Measurements from ENCODE around the gene ATP7B. TPM values are rescaled to one million over a fixed set of nuclear protein-coding genes. Genes with fewer than 3 reads are reported as not detected.

ATP7B gene
- total RNA-seq, 4 donors from 2014 or later: 2.0 to 8.3 (median 5.1) TPM

DNA sequence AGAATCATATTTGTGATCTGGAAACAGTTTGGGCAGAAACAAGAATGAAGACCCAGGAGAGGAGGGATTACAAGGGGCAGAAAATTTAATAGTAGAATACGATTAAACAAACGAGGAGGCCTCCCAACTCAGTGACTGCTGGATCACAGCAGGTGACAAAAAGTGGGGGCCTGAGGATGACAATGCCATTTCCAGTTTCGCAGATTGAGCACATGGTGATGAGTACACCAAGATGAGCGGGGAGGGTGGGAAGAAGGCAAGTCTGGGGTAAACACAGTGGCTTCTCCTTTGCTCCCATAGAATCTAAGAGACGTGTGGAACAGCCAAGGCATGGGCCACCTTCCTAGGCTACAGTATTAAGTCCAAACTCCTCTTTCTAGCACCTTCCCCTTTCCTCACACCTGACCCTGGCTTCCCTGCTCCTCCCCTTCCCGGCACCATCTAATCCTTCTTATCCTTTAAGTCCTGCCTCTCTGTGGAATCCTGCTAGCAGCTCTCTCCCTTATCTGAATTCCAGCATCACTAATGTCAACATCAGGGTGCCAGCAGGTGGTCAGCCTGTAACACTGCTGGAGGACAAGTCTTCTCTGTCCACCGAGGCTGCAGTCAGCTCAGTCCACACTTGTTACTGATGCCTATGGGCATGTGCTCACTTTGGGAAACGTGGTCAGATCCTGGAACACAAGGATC is 13.5 kb downstream of the ATP7B start:
- H3K4me1 ChIP-seq: peaks cover 23% of the 10 kb centered on the region
- no peak for DNase-seq (ENCODE audit: low spot score in 2 of 2)
- TF ChIP-seq POLR2AphosphoS5 (IDR thresholded peaks at IDR 0.05) (no peak), POLR2A (IDR thresholded peaks at IDR 0.05) (no peak), EP300 (IDR thresholded peaks at IDR 0.05) (no peak)
- TF ChIP-seq, protein P1, sequence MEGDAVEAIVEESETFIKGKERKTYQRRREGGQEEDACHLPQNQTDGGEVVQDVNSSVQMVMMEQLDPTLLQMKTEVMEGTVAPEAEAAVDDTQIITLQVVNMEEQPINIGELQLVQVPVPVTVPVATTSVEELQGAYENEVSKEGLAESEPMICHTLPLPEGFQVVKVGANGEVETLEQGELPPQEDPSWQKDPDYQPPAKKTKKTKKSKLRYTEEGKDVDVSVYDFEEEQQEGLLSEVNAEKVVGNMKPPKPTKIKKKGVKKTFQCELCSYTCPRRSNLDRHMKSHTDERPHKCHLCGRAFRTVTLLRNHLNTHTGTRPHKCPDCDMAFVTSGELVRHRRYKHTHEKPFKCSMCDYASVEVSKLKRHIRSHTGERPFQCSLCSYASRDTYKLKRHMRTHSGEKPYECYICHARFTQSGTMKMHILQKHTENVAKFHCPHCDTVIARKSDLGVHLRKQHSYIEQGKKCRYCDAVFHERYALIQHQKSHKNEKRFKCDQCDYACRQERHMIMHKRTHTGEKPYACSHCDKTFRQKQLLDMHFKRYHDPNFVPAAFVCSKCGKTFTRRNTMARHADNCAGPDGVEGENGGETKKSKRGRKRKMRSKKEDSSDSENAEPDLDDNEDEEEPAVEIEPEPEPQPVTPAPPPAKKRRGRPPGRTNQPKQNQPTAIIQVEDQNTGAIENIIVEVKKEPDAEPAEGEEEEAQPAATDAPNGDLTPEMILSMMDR (IDR thresholded peaks at IDR 0.05): no peak
- 80% methylated on average over 8 of the region's 8 CpGs for WGBS
- no peak overlapping the region for H3K4me3 ChIP-seq
- H3K9me3 ChIP-seq: no peaks in the 10 kb centered on the region
- no peaks in the 10 kb centered on the region for H3K36me3 ChIP-seq
- H3K27ac ChIP-seq: no peak overlapping the region
- no peaks in the 10 kb centered on the region for H3K27me3 ChIP-seq

GRCh38 chr13:51997186-51997585 is 14.1 kb downstream of the ATP7B start:
- no peaks in the 10 kb centered on the region for H3K27me3 ChIP-seq

DNA sequence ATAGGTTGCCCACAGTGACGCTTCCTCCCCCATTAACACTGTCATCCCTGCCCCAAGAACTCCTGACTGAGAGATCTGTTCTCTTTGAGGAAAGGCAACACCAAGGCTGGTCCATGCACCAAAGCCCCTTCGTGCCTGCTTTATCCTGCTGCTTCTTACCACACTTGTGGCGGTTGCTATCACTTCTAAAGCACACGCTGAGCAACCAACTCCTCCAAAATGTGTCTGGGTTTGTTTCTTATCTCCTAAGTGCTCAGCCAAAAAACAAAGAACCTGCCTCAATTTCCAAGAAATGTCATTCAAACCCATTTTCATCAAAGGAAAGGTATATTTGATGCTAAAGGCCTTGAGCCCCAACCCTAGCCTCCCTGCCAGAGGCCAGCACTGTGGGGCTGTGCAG is 14.6 kb downstream of the ATP7B start:
- Histone ChIP-seq H3K9me3 (no peaks in the 10 kb centered on the region), H3K27me3 (no peaks in the 10 kb centered on the region), H3K4me1 (peaks cover 23% of the 10 kb centered on the region), H3K27ac (no peak overlapping the region), H3K36me3 (no peaks in the 10 kb centered on the region), H3K4me3 (no peak overlapping the region)
- 92% methylated on average over 4 of the region's 4 CpGs for WGBS
- DNase-seq (ENCODE audit: low spot score in 2 of 2): no peak
- no peak for TF ChIP-seq EP300 (IDR thresholded peaks at IDR 0.05)
- TF ChIP-seq POLR2A (IDR thresholded peaks at IDR 0.05): no peak
- no peak for TF ChIP-seq POLR2AphosphoS5 (IDR thresholded peaks at IDR 0.05)
- TF ChIP-seq, protein P1 (IDR thresholded peaks at IDR 0.05): no peak

More at GRCh38 chr13:51997186-51997585, 14.1 kb downstream of the ATP7B start:
- Histone ChIP-seq H3K36me3 (no peaks in the 10 kb centered on the region), H3K4me1 (peaks cover 23% of the 10 kb centered on the region), H3K27ac (no peak overlapping the region), H3K4me3 (no peak overlapping the region), H3K9me3 (no peaks in the 10 kb centered on the region)
- 96% methylated on average over 2 of the region's 2 CpGs for WGBS
- DNase-seq (ENCODE audit: low spot score in 2 of 2): no peak
- TF ChIP-seq EP300 (IDR thresholded peaks at IDR 0.05) (no peak), POLR2AphosphoS5 (IDR thresholded peaks at IDR 0.05) (no peak), POLR2A (IDR thresholded peaks at IDR 0.05) (no peak)
- TF ChIP-seq, protein P1 (IDR thresholded peaks at IDR 0.05): no peak

DNA sequence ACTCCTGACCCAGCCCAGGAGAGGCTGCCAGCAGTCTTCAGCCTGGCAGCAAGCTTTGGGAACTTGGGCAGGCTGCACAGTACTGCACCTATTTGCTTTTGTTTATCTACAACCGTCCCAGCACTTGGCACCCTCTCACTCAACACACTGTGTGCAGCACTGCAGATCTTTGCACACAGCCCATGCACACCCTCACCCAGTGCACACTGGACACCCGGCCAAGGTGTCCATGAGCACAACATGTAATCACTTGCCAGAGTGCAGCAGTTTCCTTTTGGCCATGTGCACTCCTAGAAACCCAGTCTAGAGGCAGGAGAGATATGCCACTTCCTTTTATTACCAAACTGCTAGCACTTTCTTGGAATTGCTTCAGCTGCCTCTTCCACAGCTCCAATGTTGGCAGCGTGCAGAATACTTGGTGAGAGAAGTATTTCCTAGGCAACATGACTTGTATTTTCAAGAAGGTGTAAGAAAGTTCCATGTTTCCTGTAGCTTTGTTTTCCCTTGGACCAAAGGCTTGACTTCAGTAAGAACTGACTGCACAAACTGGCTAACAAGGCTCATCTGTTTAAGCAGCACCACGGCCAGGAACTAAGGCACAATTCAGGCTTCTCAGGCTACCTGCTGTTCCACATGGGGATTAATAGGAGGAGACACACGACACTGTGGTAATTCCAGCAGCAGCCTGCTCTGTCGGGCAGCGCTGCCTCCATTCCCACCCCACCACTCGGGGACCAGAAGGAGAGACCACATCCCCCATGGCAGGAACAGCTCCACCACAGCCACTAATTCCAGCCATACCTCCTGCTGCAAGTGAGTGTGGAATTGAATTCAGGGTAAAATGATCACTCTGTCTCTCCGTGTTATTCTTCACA is 15.3 kb downstream of the ATP7B start:
- H3K36me3 ChIP-seq: no peaks in the 10 kb centered on the region
- DNase-seq (ENCODE audit: low spot score in 2 of 2): no peak
- H3K4me3 ChIP-seq: no peak overlapping the region
- peaks cover 23% of the 10 kb centered on the region for H3K4me1 ChIP-seq
- H3K27ac ChIP-seq: peak overlapping the region; percentile 12
- no peaks in the 10 kb centered on the region for H3K27me3 ChIP-seq
- TF ChIP-seq, protein P1 (IDR thresholded peaks at IDR 0.05): no peak
- TF ChIP-seq POLR2A (IDR thresholded peaks at IDR 0.05) (no peak), EP300 (IDR thresholded peaks at IDR 0.05) (no peak), POLR2AphosphoS5 (IDR thresholded peaks at IDR 0.05) (no peak)
- WGBS: 19% methylated on average over 9 of the region's 9 CpGs
- H3K9me3 ChIP-seq: no peaks in the 10 kb centered on the region

- no peak overlapping the region for H3K27ac ChIP-seq
These were observed 17.5 kb downstream of the ATP7B start for GRCh38 chr13:51993713-51994112.

More at GRCh38 chr13:51993713-51994112, 17.5 kb downstream of the ATP7B start:
- Histone ChIP-seq H3K9me3 (no peaks in the 10 kb centered on the region), H3K4me1 (peaks cover 13% of the 10 kb centered on the region), H3K27me3 (no peaks in the 10 kb centered on the region), H3K4me3 (no peak overlapping the region), H3K36me3 (no peaks in the 10 kb centered on the region)
- TF ChIP-seq POLR2A (IDR thresholded peaks at IDR 0.05) (no peak), EP300 (IDR thresholded peaks at IDR 0.05) (no peak), POLR2AphosphoS5 (IDR thresholded peaks at IDR 0.05) (no peak)
- TF ChIP-seq, protein P1 (IDR thresholded peaks at IDR 0.05): no peak
- DNase-seq (ENCODE audit: low spot score in 2 of 2): no peak
- WGBS: 100% methylated on average over 2 of the region's 2 CpGs
